IMR-90 (cell line): ENCODE results near the gene PHF21B. TPM values are rescaled to one million over a fixed set of nuclear protein-coding genes. Genes with fewer than 3 reads are reported as not detected.

ENCODE experiments used
- ATAC-seq: fragments of 200-7000 bp; cut with Tn5 transposase; 2 replicates; pipeline ENCODE4 v1.9.1; 2020; ENCODE audit warnings: low read depth, mild to moderate bottlenecking, moderate library complexity
- BruUV-seq: library from RNA; stranded (reverse); fragments of 400-500 nt; replicated peaks from 2 replicates; lab custom pipeline; 2021; lab: Mats Ljungman, UMichigan
- CTCF ChIA-PET: fragments of 300-600 bp; formaldehyde crosslinking; extraction: SDS; loops from one replicate; lab custom pipeline; 2021; ENCODE audit warnings: antibody characterized with exemption; lab: Yijun Ruan, JAX
- POLR2A ChIA-PET: fragments of 300-600 bp; sonication (Branson Sonifier 250); formaldehyde crosslinking; loops from one replicate; lab custom pipeline; 2022; ENCODE audit warnings: antibody characterized with exemption; ENCODE audit not compliant: unreplicated experiment; lab: Charles Lee
- DNase-seq: peaks from one replicate; pipeline ENCODE4 v3.0.0; 2013
- H2AFZ ChIP-seq: replicated peaks from 2 replicates; pipeline ENCODE3; 2013; ENCODE audit warnings: low read length, mild to moderate bottlenecking; ENCODE audit not compliant: poor library complexity
- H2AK5ac ChIP-seq: 2 replicates; pipeline ENCODE4 v1.6.1; 2013; ENCODE audit warnings: low read depth, low read length, inconsistent platforms
- H2AK9ac ChIP-seq: replicated peaks from 2 replicates; pipeline ENCODE3; 2013; ENCODE audit warnings: mild to moderate bottlenecking, low read depth, low read length, moderate library complexity; ENCODE audit not compliant: poor library complexity
- H2BK120ac ChIP-seq: 2 replicates; pipeline ENCODE4 v1.6.1; 2013; ENCODE audit warnings: low read depth, low read length, inconsistent platforms
- H2BK15ac ChIP-seq: 3 replicates; pipeline ENCODE4 v1.6.1; 2013; ENCODE audit warnings: low read depth, low read length, inconsistent platforms
- H2BK20ac ChIP-seq: 2 replicates; pipeline ENCODE4 v1.6.1; 2013; ENCODE audit warnings: low read depth, mild to moderate bottlenecking, inconsistent platforms, low read length, moderate library complexity
- H2BK5ac ChIP-seq: 2 replicates; pipeline ENCODE4 v1.6.1; 2013; ENCODE audit warnings: mild to moderate bottlenecking, low read depth, low read length, inconsistent platforms; ENCODE audit not compliant: poor library complexity, severe bottlenecking
- H3K14ac ChIP-seq: replicated peaks from 2 replicates; pipeline ENCODE4 v1.6.1; 2013; ENCODE audit warnings: low read depth, low read length, inconsistent platforms
- H3K18ac ChIP-seq: 2 replicates; pipeline ENCODE4 v1.6.1; 2013; ENCODE audit warnings: low read depth, low read length, control low read depth
- H3K23ac ChIP-seq: 2 replicates; pipeline ENCODE4 v1.6.1; 2013; ENCODE audit warnings: low read depth, low read length, inconsistent platforms
- H3K27ac ChIP-seq: 2 replicates; pipeline ENCODE4 v1.5.1; 2013; ENCODE audit warnings: mild to moderate bottlenecking, control low read depth, low read length; ENCODE audit not compliant: insufficient read depth
- H3K27me3 ChIP-seq: 2 replicates; pipeline ENCODE4 v1.6.1; 2013; ENCODE audit warnings: low read length; ENCODE audit not compliant: control insufficient read depth, insufficient read depth
- H3K36me3 ChIP-seq: 2 replicates; pipeline ENCODE4 v1.6.1; 2013; ENCODE audit warnings: low read length, mixed read lengths; ENCODE audit not compliant: control insufficient read depth, insufficient read depth
- H3K4ac ChIP-seq: 2 replicates; pipeline ENCODE4 v1.6.1; 2013; ENCODE audit warnings: low read depth, low read length, inconsistent platforms
- H3K4me1 ChIP-seq: 2 replicates; pipeline ENCODE4 v1.6.1; 2013; ENCODE audit warnings: low read length, mixed read lengths; ENCODE audit not compliant: control insufficient read depth, insufficient read depth
- H3K4me2 ChIP-seq: 2 replicates; pipeline ENCODE4 v1.6.1; 2013; ENCODE audit warnings: low read depth, mild to moderate bottlenecking, control low read depth, low read length, moderate library complexity
- H3K4me3 ChIP-seq: 2 replicates; pipeline ENCODE4 v1.5.1; 2013; ENCODE audit warnings: low read depth, mild to moderate bottlenecking, control low read depth, low read length, moderate library complexity; ENCODE audit not compliant: insufficient read depth
- H3K56ac ChIP-seq: 2 replicates; pipeline ENCODE4 v1.6.1; 2013; ENCODE audit warnings: low read length, inconsistent platforms; ENCODE audit not compliant: insufficient read depth; ENCODE audit errors: extremely low read depth
- H3K79me1 ChIP-seq, 2 experiments: 2 replicates each; pipeline ENCODE4 v1.6.1; 2013; ENCODE audit warnings: low read length in 2 of 2, inconsistent platforms in 1 of 2, low read depth in 1 of 2
- H3K9ac ChIP-seq: 2 replicates; pipeline ENCODE4 v1.6.1; 2013; ENCODE audit warnings: low read depth, low read length, control low read depth
- H3K9me1 ChIP-seq: 2 replicates; pipeline ENCODE4 v1.6.1; 2013; ENCODE audit warnings: low read length, inconsistent platforms; ENCODE audit not compliant: insufficient read depth
- H3K9me3 ChIP-seq: 2 replicates; pipeline ENCODE4 v1.6.1; 2013; ENCODE audit warnings: low read length; ENCODE audit not compliant: control insufficient read depth, insufficient read depth
- H4K20me1 ChIP-seq: 2 replicates; pipeline ENCODE4 v1.6.1; 2013; ENCODE audit warnings: low read length, inconsistent platforms; ENCODE audit not compliant: insufficient read depth
- H4K5ac ChIP-seq: 2 replicates; pipeline ENCODE4 v1.6.1; 2013; ENCODE audit warnings: mild to moderate bottlenecking, low read depth, low read length, control low read depth
- H4K8ac ChIP-seq, 2 experiments: 2 replicates each; pipeline ENCODE4 v1.6.1; 2013; ENCODE audit warnings: low read depth in 2 of 2, low read length in 2 of 2, control low read depth in 1 of 2, inconsistent platforms in 1 of 2
- H4K91ac ChIP-seq: 2 replicates; pipeline ENCODE4 v1.6.1; 2013; ENCODE audit warnings: low read depth, low read length, inconsistent platforms; ENCODE audit not compliant: insufficient read depth
- CEBPB ChIP-seq: IDR thresholded peaks from 2 replicates; pipeline ENCODE4 v1.6.1; 2012; ENCODE audit warnings: low read depth, low read length, improper control_type of control experiment
- CHD1 ChIP-seq: IDR thresholded peaks from 2 replicates; pipeline ENCODE4 v1.6.1; 2012; ENCODE audit warnings: low read depth, low read length, improper control_type of control experiment
- FOS ChIP-seq: fragments of 150-350 bp; IDR thresholded peaks from 2 replicates; pipeline ENCODE4 v1.6.1; 2016; ENCODE audit warnings: low read depth, low read length
- MAFK ChIP-seq: IDR thresholded peaks from 2 replicates; pipeline ENCODE4 v1.6.1; 2012; ENCODE audit warnings: low read depth, low read length, improper control_type of control experiment
- MAZ ChIP-seq: IDR thresholded peaks from 2 replicates; pipeline ENCODE4 v1.6.1; 2012; ENCODE audit warnings: low read depth, mild to moderate bottlenecking, low read length, improper control_type of control experiment, moderate library complexity, borderline replicate concordance
- MXI1 ChIP-seq: IDR thresholded peaks from 2 replicates; pipeline ENCODE4 v1.6.1; 2012; ENCODE audit warnings: low read depth, mild to moderate bottlenecking, low read length, moderate library complexity, borderline replicate concordance
- NFE2L2 ChIP-seq: fragments of 150-350 bp; IDR thresholded peaks from 2 replicates; pipeline ENCODE4 v1.6.1; 2016; ENCODE audit warnings: low read depth, mild to moderate bottlenecking, low read length
- RAD21 ChIP-seq: IDR thresholded peaks from 2 replicates; pipeline ENCODE4 v1.6.1; 2012; ENCODE audit warnings: low read length, improper control_type of control experiment
- RFX5 ChIP-seq: IDR thresholded peaks from 2 replicates; pipeline ENCODE4 v1.8.0; 2012; ENCODE audit warnings: low read depth, mild to moderate bottlenecking, low read length, moderate library complexity
- SMC3 ChIP-seq: fragments of 150-350 bp; IDR thresholded peaks from 2 replicates; pipeline ENCODE4 v1.6.1; 2016; ENCODE audit warnings: low read depth, mild to moderate bottlenecking, antibody characterized with exemption, low read length, moderate library complexity
- WGBS, 2 experiments: methylation state at CpG; one replicate each; pipeline versions ENCODE4 v1.1.5 to v1.1.7; 2013; ENCODE audit warnings: missing lambda C conversion rate in 2 of 2; ENCODE audit not compliant: insufficient read length in 1 of 2; ENCODE audit errors: extremely low coverage in 2 of 2; 5-methylcytosine and 5-hydroxymethylcytosine counted together
- dilution Hi-C: fragments of 300-500 bp; cut with HindIII; formaldehyde crosslinking; loops from one replicate; pipeline ENCODE4 v1.14.3; 2018; ENCODE audit warnings: low sequenced_read_pairs; ENCODE audit not compliant: unreplicated experiment
- in situ Hi-C: fragments of 300-500 bp; cut with MboI; formaldehyde crosslinking; loops from 3 replicates; pipeline ENCODE4 v1.14.3; 2019; ENCODE audit warnings: low sequenced_read_pairs, inconsistent platforms, mixed read lengths
- intact Hi-C: fragments of 100-400 bp; cut with micrococcal nuclease; formaldehyde crosslinking; loops from 2 replicates; pipeline ENCODE4 v1.10.0; 2022
- polyA plus RNA-seq, 3 experiments: library from polyadenylated mRNA; depleted of rRNA; stranded (reverse); fragments of >200 nt; gene quantifications; 2 replicates each; pipeline ENCODE4 v1.2.3, GENCODE V29; 2012; ENCODE audit warnings: low replicate concordance in 1 of 3
- total RNA-seq: library from RNA; depleted of rRNA; stranded (reverse); fragments of >200 nt; gene quantifications from 2 replicates; pipeline ENCODE4 v1.2.3, GENCODE V29; 2012
- TF ChIP-seq, protein P1 (sequence below): fragments of 150-350 bp; IDR thresholded peaks from 2 replicates; pipeline ENCODE4 v1.6.1; 2017; ENCODE audit warnings: mild to moderate bottlenecking, antibody characterized with exemption, low read length, low read depth
- TF ChIP-seq, protein P2 (sequence below): conservative IDR thresholded peaks from 2 replicates; pipeline ENCODE4 v1.5.1; 2012; ENCODE audit warnings: mild to moderate bottlenecking, low read depth, low read length, improper control_type of control experiment

The PHF21B gene
- total and polyA plus RNA-seq, 2 of the 4 experiments (the other 2 are of a cell fraction) = 0.02 TPM; not detected in 1

DNA sequence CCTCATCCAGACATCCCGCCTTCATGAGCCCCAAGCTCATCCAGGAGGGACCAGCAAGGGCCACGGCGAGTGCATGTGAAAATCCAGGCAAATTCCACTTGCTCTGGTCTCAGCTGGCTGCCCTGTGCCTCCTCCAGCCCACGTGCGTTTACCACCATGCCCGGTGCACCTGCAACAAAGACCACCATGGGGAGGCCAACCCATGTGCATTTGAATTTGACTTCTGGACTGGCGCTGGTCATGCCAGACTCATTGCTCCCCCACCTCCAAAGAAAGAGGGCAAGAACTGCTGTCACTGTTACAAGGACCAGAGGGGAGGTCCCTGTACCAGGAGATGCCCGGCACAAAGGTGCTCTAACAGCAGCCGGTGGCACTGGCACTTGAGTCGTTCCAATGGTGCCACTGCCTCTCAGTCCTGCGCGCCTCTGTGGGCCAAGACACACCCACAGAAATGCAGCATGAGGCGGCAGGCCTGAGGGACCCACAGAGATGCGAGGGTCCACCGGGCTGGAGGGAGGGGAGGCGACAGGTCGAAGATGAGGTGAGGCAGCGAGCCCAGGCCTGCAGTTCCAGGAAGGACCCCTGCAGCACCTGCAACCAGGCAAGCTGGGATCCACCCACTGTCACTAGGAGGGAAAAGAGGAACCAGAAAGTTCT is 80.3 kb downstream of the PHF21B start:
- Histone ChIP-seq H3K79me1 (no peaks in the 10 kb centered on the region), H4K20me1 (no peaks in the 10 kb centered on the region), H4K91ac (no peak overlapping the region), H3K23ac (no peak overlapping the region), H2BK20ac (no peak overlapping the region), H3K14ac (no peak overlapping the region), H3K27me3 (peaks cover 12% of the 10 kb centered on the region; the same call in 1 of the 2 replicates), H2BK5ac (no peak overlapping the region), H4K8ac (no peak overlapping the region), H3K27ac (no peak overlapping the region), H3K18ac (no peak overlapping the region), H3K9me3 (no peaks in the 10 kb centered on the region), H3K4me2 (no peak overlapping the region), H2AFZ (no peak overlapping the region), H3K36me3 (no peaks in the 10 kb centered on the region), H3K4me1 (no peaks in the 10 kb centered on the region), H4K5ac (no peak overlapping the region), H3K56ac (no peak overlapping the region), H2AK5ac (no peak overlapping the region), H2BK120ac (no peak overlapping the region), H2AK9ac (no peak overlapping the region), H2BK15ac (no peak overlapping the region), H3K4ac (no peak overlapping the region), H3K4me3 (no peak overlapping the region), H3K9me1 (no peaks in the 10 kb centered on the region), H3K9ac (no peak overlapping the region)
- ChIA-PET CTCF (no interaction called here), POLR2A (no interaction called here)
- dilution Hi-C loops = no loop called here
- WGBS, 2 experiments = 70% methylated on average over 7 of the region's 18 CpGs; no CpG with 5 or more reads in 1 of the 2 experiments
- ATAC-seq (no peak), DNase-seq (no peak)
- BruUV-seq = no TSS peak
- TF ChIP-seq MAZ (no peak), SMC3 (no peak), MXI1 (no peak), CEBPB (no peak), MAFK (no peak), NFE2L2 (no peak), CHD1 (no peak), RAD21 (no peak), FOS (no peak), RFX5 (no peak)
- TF ChIP-seq, protein P1, sequence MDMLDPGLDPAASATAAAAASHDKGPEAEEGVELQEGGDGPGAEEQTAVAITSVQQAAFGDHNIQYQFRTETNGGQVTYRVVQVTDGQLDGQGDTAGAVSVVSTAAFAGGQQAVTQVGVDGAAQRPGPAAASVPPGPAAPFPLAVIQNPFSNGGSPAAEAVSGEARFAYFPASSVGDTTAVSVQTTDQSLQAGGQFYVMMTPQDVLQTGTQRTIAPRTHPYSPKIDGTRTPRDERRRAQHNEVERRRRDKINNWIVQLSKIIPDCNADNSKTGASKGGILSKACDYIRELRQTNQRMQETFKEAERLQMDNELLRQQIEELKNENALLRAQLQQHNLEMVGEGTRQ = no peak
- TF ChIP-seq, protein P2, sequence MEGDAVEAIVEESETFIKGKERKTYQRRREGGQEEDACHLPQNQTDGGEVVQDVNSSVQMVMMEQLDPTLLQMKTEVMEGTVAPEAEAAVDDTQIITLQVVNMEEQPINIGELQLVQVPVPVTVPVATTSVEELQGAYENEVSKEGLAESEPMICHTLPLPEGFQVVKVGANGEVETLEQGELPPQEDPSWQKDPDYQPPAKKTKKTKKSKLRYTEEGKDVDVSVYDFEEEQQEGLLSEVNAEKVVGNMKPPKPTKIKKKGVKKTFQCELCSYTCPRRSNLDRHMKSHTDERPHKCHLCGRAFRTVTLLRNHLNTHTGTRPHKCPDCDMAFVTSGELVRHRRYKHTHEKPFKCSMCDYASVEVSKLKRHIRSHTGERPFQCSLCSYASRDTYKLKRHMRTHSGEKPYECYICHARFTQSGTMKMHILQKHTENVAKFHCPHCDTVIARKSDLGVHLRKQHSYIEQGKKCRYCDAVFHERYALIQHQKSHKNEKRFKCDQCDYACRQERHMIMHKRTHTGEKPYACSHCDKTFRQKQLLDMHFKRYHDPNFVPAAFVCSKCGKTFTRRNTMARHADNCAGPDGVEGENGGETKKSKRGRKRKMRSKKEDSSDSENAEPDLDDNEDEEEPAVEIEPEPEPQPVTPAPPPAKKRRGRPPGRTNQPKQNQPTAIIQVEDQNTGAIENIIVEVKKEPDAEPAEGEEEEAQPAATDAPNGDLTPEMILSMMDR = no peak
- intact Hi-C loops = no loop called here
- in situ Hi-C loops = no loop called here
